Measurements from ENCODE around the gene ANO6. TPM values are rescaled to one million over a fixed set of nuclear protein-coding genes. Genes with fewer than 3 reads are reported as not detected.
"Not testable (repeated sequence)": the region's sequence is repeated elsewhere in the genome, so short reads cannot be mapped to it uniquely, and the experiment has no call there.

ANO6 gene
- 10 to 100 TPM; 17.9 to 22.5 (median 20.3) TPM for total RNA-seq
- total RNA-seq (2013) = 28.0 TPM
- 27.8 to 107 (median 58.6) reads per million in 29 experiments for total RNA-seq

GRCh38 chr12:45215419-45216229 is at the start of gene ANO6:
TSS of gene ANO6 (plus strand) at chr12:45216095. CDS start at chr12:45216322, 227 bp downstream.
- ChIA-PET CTCF (interaction anchor here in 1 of 2 donors (0.7 to 1.4 kb wide), 5 partner anchors 10 to 95 kb away, joined by 3 to 6 read pairs (median 4); no protein-coding TSS in a partner anchor), POLR2A (interaction anchor here (0.6 to 0.9 kb wide), 2 partner anchors 10 to 16 kb away, joined by 4 to 5 read pairs; no protein-coding TSS in a partner anchor)
- H3K27me3 ChIP-seq (replicated peaks in 1 of 2; ENCODE audit: control insufficient read depth in 2 of 2, extremely low read depth in 1 of 2, insufficient read depth in 2 of 2, low read length in 1 of 2) = no peaks in the 10 kb centered on the region
- peaks cover 22 to 24% of the 10 kb centered on the region in 2 experiments for H3K4me1 ChIP-seq (ENCODE audit: control insufficient read depth in 1 of 2, extremely low read depth in 1 of 2, insufficient read depth in 2 of 2, low read length in 2 of 2)
- Mint-ChIP-seq H3K27ac (peak within 1 kb of the TSS; percentile 91 to 97), H3K27me3 (no peaks in the 10 kb centered on the region), H3K36me3 (peaks cover 4% of the 10 kb centered on the region), H3K9me3 (no peaks in the 10 kb centered on the region), H3K4me3 (peak within 1 kb of the TSS; percentile 92 to 97 (median 94)), H3K4me1 (peaks cover 50 to 72% (median 53%) of the 10 kb centered on the region in 3 donors)
- WGBS (ENCODE audit: insufficient coverage) = under 1% methylated on average over 62 of the region's 62 CpGs
- no peaks in the 10 kb centered on the region for H3K9me3 ChIP-seq
- ATAC-seq (replicated peaks in 1 of 4) = peak; percentile 76 to 84 (median 79)
- peak within 1 kb of the TSS; percentile 89 for H3K27ac ChIP-seq (ENCODE audit: low read length)
- peak within 1 kb of the TSS; percentile 85 for H3K4me3 ChIP-seq (ENCODE audit: control insufficient read depth in 1 of 2, extremely low read depth in 1 of 2, low read length in 1 of 2)
- DNase-seq = peak; percentile 49 to 86 (median 61)
- H3K36me3 ChIP-seq (ENCODE audit: control insufficient read depth in 2 of 2, extremely low read depth in 1 of 2, insufficient read depth in 1 of 2, low read length in 1 of 2) = no peaks in the 10 kb centered on the region

- DNase-seq (no peak), ATAC-seq (replicated peaks in 1 of 4) (no peak)
- WGBS (ENCODE audit: insufficient coverage) = 83% methylated on average over 2 of the region's 2 CpGs
- Histone ChIP-seq H3K27me3 (replicated peaks in 1 of 2; ENCODE audit: control insufficient read depth in 2 of 2, extremely low read depth in 1 of 2, insufficient read depth in 2 of 2, low read length in 1 of 2) (peaks cover 0 to 11% of the 10 kb centered on the region in 2 experiments), H3K36me3 (ENCODE audit: control insufficient read depth in 2 of 2, extremely low read depth in 1 of 2, insufficient read depth in 1 of 2, low read length in 1 of 2) (no peaks in the 10 kb centered on the region), H3K9me3 (no peaks in the 10 kb centered on the region), H3K4me1 (ENCODE audit: control insufficient read depth in 1 of 2, extremely low read depth in 1 of 2, insufficient read depth in 2 of 2, low read length in 2 of 2) (no peaks in the 10 kb centered on the region), H3K4me3 (ENCODE audit: control insufficient read depth in 1 of 2, extremely low read depth in 1 of 2, low read length in 1 of 2) (no peak overlapping the region), H3K27ac (ENCODE audit: low read length) (no peak overlapping the region)
- Mint-ChIP-seq H3K27ac (no peak overlapping the region), H3K4me3 (no peak overlapping the region), H3K9me3 (peaks cover 0 to 2% (median 2%) of the 10 kb centered on the region in 3 donors), H3K27me3 (peaks cover 2 to 10% of the 10 kb centered on the region in 2 donors), H3K4me1 (peaks cover 0 to 1% (median 0%) of the 10 kb centered on the region in 3 donors), H3K36me3 (peaks cover 6% of the 10 kb centered on the region)
- ChIA-PET CTCF (no interaction called here), POLR2A (no interaction called here)
Measured at GRCh38 chr12:45168976-45169375, 46.9 kb upstream of the ANO6 start.

GRCh38 chr12:45170456-45171042 is 45.3 kb upstream of the ANO6 start:
- Histone ChIP-seq H3K27me3 (replicated peaks in 1 of 2; ENCODE audit: control insufficient read depth in 2 of 2, extremely low read depth in 1 of 2, insufficient read depth in 2 of 2, low read length in 1 of 2) (peaks cover 0 to under 1% of the 10 kb centered on the region in 2 experiments), H3K4me1 (ENCODE audit: control insufficient read depth in 1 of 2, extremely low read depth in 1 of 2, insufficient read depth in 2 of 2, low read length in 2 of 2) (no peaks in the 10 kb centered on the region), H3K9me3 (no peaks in the 10 kb centered on the region), H3K36me3 (ENCODE audit: control insufficient read depth in 2 of 2, extremely low read depth in 1 of 2, insufficient read depth in 1 of 2, low read length in 1 of 2) (peaks cover 0 to 4% of the 10 kb centered on the region in 2 donors), H3K27ac (ENCODE audit: low read length) (no peak overlapping the region), H3K4me3 (ENCODE audit: control insufficient read depth in 1 of 2, extremely low read depth in 1 of 2, low read length in 1 of 2) (no peak overlapping the region)
- H3K27ac Mint-ChIP-seq = no peak overlapping the region
- H3K9me3 Mint-ChIP-seq = no peaks in the 10 kb centered on the region
- H3K36me3 Mint-ChIP-seq = peaks cover 15% of the 10 kb centered on the region
- ATAC-seq (replicated peaks in 1 of 4) = peak in 3 of 4 experiments; percentile 35 to 62 (median 42)
- H3K4me1 Mint-ChIP-seq = peaks cover 0 to 1% (median 0%) of the 10 kb centered on the region in 3 donors
- ChIA-PET CTCF (interaction anchor here (0.6 to 1.0 kb wide), 4 partner anchors 8 to 556 kb away, joined by 3 to 4 read pairs (median 3); no protein-coding TSS in a partner anchor), POLR2A (no interaction called here)
- no peak overlapping the region for H3K4me3 Mint-ChIP-seq
- peaks cover 0 to 4% of the 10 kb centered on the region in 2 donors for H3K27me3 Mint-ChIP-seq
- peak; percentile 30 to 82 (median 68) for DNase-seq
- 30% methylated on average over 2 of the region's 3 CpGs for WGBS (ENCODE audit: insufficient coverage)

- CTCF ChIA-PET, POLR2A ChIA-PET: not testable (repeated sequence)
- peak in 3 of 4 experiments; percentile 33 to 52 (median 47) for ATAC-seq (replicated peaks in 1 of 4)
Measured at GRCh38 chr12:45173293-45173692, 42.6 kb upstream of the ANO6 start.

GRCh38 chr12:45174595-45174994 is 41.3 kb upstream of the ANO6 start:
- Mint-ChIP-seq H3K27ac (no peak overlapping the region), H3K36me3 (peaks cover 45% of the 10 kb centered on the region), H3K9me3 (peaks cover 11 to 22% (median 19%) of the 10 kb centered on the region in 3 donors), H3K4me1 (peaks cover 0 to 1% (median 0%) of the 10 kb centered on the region in 3 donors), H3K27me3 (no peaks in the 10 kb centered on the region), H3K4me3 (no peak overlapping the region)
- ChIA-PET POLR2A (no interaction called here), CTCF (interaction anchor here in 1 of 2 donors (0.7 kb wide), 1 partner anchor 233 kb away, joined by 7 read pairs; no protein-coding TSS in a partner anchor)
- DNase-seq (no peak), ATAC-seq (replicated peaks in 1 of 4) (no peak)
- Histone ChIP-seq H3K9me3 (peaks cover 13% of the 10 kb centered on the region), H3K27me3 (replicated peaks in 1 of 2; ENCODE audit: control insufficient read depth in 2 of 2, extremely low read depth in 1 of 2, insufficient read depth in 2 of 2, low read length in 1 of 2) (no peaks in the 10 kb centered on the region), H3K27ac (ENCODE audit: low read length) (no peak overlapping the region), H3K4me1 (ENCODE audit: control insufficient read depth in 1 of 2, extremely low read depth in 1 of 2, insufficient read depth in 2 of 2, low read length in 2 of 2) (no peaks in the 10 kb centered on the region), H3K36me3 (ENCODE audit: control insufficient read depth in 2 of 2, extremely low read depth in 1 of 2, insufficient read depth in 1 of 2, low read length in 1 of 2) (peaks cover 0 to 8% of the 10 kb centered on the region in 2 donors), H3K4me3 (ENCODE audit: control insufficient read depth in 1 of 2, extremely low read depth in 1 of 2, low read length in 1 of 2) (no peak overlapping the region)
- WGBS (ENCODE audit: insufficient coverage) = 97% methylated on average over 14 of the region's 14 CpGs

More at GRCh38 chr12:45173293-45173692, 42.6 kb upstream of the ANO6 start:
- not testable (repeated sequence) for H3K4me3 Mint-ChIP-seq; H3K4me3 ChIP-seq (ENCODE audit: control insufficient read depth in 1 of 2, extremely low read depth in 1 of 2, low read length in 1 of 2); DNase-seq; H3K4me1 Mint-ChIP-seq; H3K27me3 ChIP-seq (replicated peaks in 1 of 2; ENCODE audit: control insufficient read depth in 2 of 2, extremely low read depth in 1 of 2, insufficient read depth in 2 of 2, low read length in 1 of 2); H3K27ac ChIP-seq (ENCODE audit: low read length); H3K27me3 Mint-ChIP-seq; H3K4me1 ChIP-seq (ENCODE audit: control insufficient read depth in 1 of 2, extremely low read depth in 1 of 2, insufficient read depth in 2 of 2, low read length in 2 of 2); H3K27ac Mint-ChIP-seq; H3K36me3 ChIP-seq (ENCODE audit: control insufficient read depth in 2 of 2, extremely low read depth in 1 of 2, insufficient read depth in 1 of 2, low read length in 1 of 2)
- Mint-ChIP-seq H3K36me3 (peaks cover 39% of the 10 kb centered on the region), H3K9me3 (peaks cover 11 to 15% (median 12%) of the 10 kb centered on the region in 3 donors)
- 100% methylated on average over 6 of the region's 10 CpGs for WGBS (ENCODE audit: insufficient coverage)
- H3K9me3 ChIP-seq = peaks cover 13% of the 10 kb centered on the region

GRCh38 chr12:45178771-45179170 is 37.1 kb upstream of the ANO6 start:
- Histone ChIP-seq H3K9me3 (peaks cover 13% of the 10 kb centered on the region), H3K27me3 (replicated peaks in 1 of 2; ENCODE audit: control insufficient read depth in 2 of 2, extremely low read depth in 1 of 2, insufficient read depth in 2 of 2, low read length in 1 of 2) (no peaks in the 10 kb centered on the region), H3K4me1 (ENCODE audit: control insufficient read depth in 1 of 2, extremely low read depth in 1 of 2, insufficient read depth in 2 of 2, low read length in 2 of 2) (no peaks in the 10 kb centered on the region), H3K4me3 (ENCODE audit: control insufficient read depth in 1 of 2, extremely low read depth in 1 of 2, low read length in 1 of 2) (no peak overlapping the region), H3K36me3 (ENCODE audit: control insufficient read depth in 2 of 2, extremely low read depth in 1 of 2, insufficient read depth in 1 of 2, low read length in 1 of 2) (peaks cover 0 to 8% of the 10 kb centered on the region in 2 donors), H3K27ac (ENCODE audit: low read length) (no peak overlapping the region)
- ATAC-seq (replicated peaks in 1 of 4) = no peak
- H3K36me3 Mint-ChIP-seq = peaks cover 45% of the 10 kb centered on the region
- DNase-seq = no peak
- peaks cover 11 to 22% (median 19%) of the 10 kb centered on the region in 3 donors for H3K9me3 Mint-ChIP-seq
- ChIA-PET CTCF (interaction anchor here in 1 of 2 donors (0.7 kb wide), 1 partner anchor 465 kb away, joined by 3 read pairs; no protein-coding TSS in a partner anchor), POLR2A (no interaction called here)
- H3K4me1 Mint-ChIP-seq = no peaks in the 10 kb centered on the region
- H3K4me3 Mint-ChIP-seq = no peak overlapping the region
- H3K27ac Mint-ChIP-seq = no peak overlapping the region
- no peaks in the 10 kb centered on the region for H3K27me3 Mint-ChIP-seq
